HG03139 (cell line): ENCODE results near the gene CFAP45.

Source experiments
- ATAC-seq: cut with Tn5 transposase; IDR thresholded peaks from one replicate; pipeline ENCODE4 v1.9.1; 2021; ENCODE audit not compliant: unreplicated experiment

CFAP45 gene

GRCh38 chr1:159937054-159937750, 37.2 kb upstream of the CFAP45 start:
- ATAC-seq, result no peak

GRCh38 chr1:159936273-159936904, 36.4 kb upstream of the CFAP45 start:
- no peak for ATAC-seq

GRCh38 chr1:159935719-159936272, 35.8 kb upstream of the CFAP45 start:
- ATAC-seq, result no peak

- ATAC-seq, result no peak
Measured at GRCh38 chr1:159935305-159935704, 35.3 kb upstream of the CFAP45 start.

- ATAC-seq, result no peak
Measured at GRCh38 chr1:159934136-159935039, 34.4 kb upstream of the CFAP45 start.

GRCh38 chr1:159933347-159933746, 33.4 kb upstream of the CFAP45 start:
- no peak for ATAC-seq

GRCh38 chr1:159932296-159933285, 32.6 kb upstream of the CFAP45 start:
- ATAC-seq, result no peak

GRCh38 chr1:159931795-159932173, 31.8 kb upstream of the CFAP45 start:
- no peak for ATAC-seq

GRCh38 chr1:159931101-159931794, 31.3 kb upstream of the CFAP45 start:
- ATAC-seq, result no peak

- no peak for ATAC-seq
Measured at GRCh38 chr1:159930634-159931033, 30.7 kb upstream of the CFAP45 start.

- no peak for ATAC-seq
Measured at GRCh38 chr1:159930216-159930615, 30.3 kb upstream of the CFAP45 start.

GRCh38 chr1:159929155-159930051, 29.4 kb upstream of the CFAP45 start:
- ATAC-seq, result no peak

- ATAC-seq, result no peak
Measured at GRCh38 chr1:159928491-159929050, 28.6 kb upstream of the CFAP45 start.

- ATAC-seq, result no peak
Measured at GRCh38 chr1:159927849-159928431, 28.0 kb upstream of the CFAP45 start.

GRCh38 chr1:159927211-159927848, 27.4 kb upstream of the CFAP45 start:
- ATAC-seq, result no peak

GRCh38 chr1:159925719-159926078, 25.7 kb upstream of the CFAP45 start:
- ATAC-seq, result no peak
